SK-N-SH treated with all-trans-retinoic acid at 6 μM for 48 hours (cell line): ENCODE measurements around the gene YOD1.

Experiments
- ATAC-seq: fragments of 200-7000 bp; cut with Tn5 transposase; 3 replicates; pipeline ENCODE4 v1.9.1; 2020; ENCODE audit warnings: mild to moderate bottlenecking, moderate library complexity
- ARNTL ChIP-seq: fragments of 450-650 bp; formaldehyde crosslinking; IDR thresholded peaks from 2 replicates; pipeline ENCODE4 v1.5.0; 2020; ENCODE audit warnings: low read depth, mild to moderate bottlenecking, moderate library complexity, borderline replicate concordance
- BACH2 ChIP-seq: fragments of 250-450 bp; sonication (Bioruptor Pico); IDR thresholded peaks from 2 replicates; pipeline ENCODE4 v1.9.0; 2021; ENCODE audit warnings: mild to moderate bottlenecking, borderline replicate concordance
- CREB5 ChIP-seq: fragments of 250-450 bp; sonication (Bioruptor Pico); IDR thresholded peaks from 2 replicates; pipeline ENCODE4 v1.5.1; 2020; ENCODE audit warnings: low read depth, mild to moderate bottlenecking, moderate library complexity
- GLIS3 ChIP-seq: fragments of 250-450 bp; sonication (Bioruptor Pico); IDR thresholded peaks from 2 replicates; pipeline ENCODE4 v1.5.0; 2020; ENCODE audit warnings: mild to moderate bottlenecking, moderate library complexity
- OSR1 ChIP-seq: fragments of 250-450 bp; sonication (Bioruptor Pico); IDR thresholded peaks from 2 replicates; pipeline ENCODE4 v1.8.0; 2022; ENCODE audit warnings: moderate library complexity, mild to moderate bottlenecking, inconsistent platforms
- PATZ1 ChIP-seq: fragments of 250-450 bp; sonication (Bioruptor Pico); IDR thresholded peaks from 2 replicates; pipeline ENCODE4 v1.8.0; 2020; ENCODE audit warnings: mild to moderate bottlenecking, moderate library complexity, borderline replicate concordance
- RARB ChIP-seq: fragments of 250-450 bp; sonication (Bioruptor Pico); IDR thresholded peaks from 2 replicates; pipeline ENCODE4 v1.8.0; 2021; ENCODE audit warnings: mild to moderate bottlenecking, moderate library complexity
- TOX ChIP-seq: fragments of 250-450 bp; sonication (Bioruptor Pico); IDR thresholded peaks from 2 replicates; pipeline ENCODE4 v1.8.0; 2021; ENCODE audit warnings: mild to moderate bottlenecking, moderate library complexity, borderline replicate concordance
- ZFP3 ChIP-seq: fragments of 250-450 bp; sonication (Bioruptor Pico); IDR thresholded peaks from 2 replicates; pipeline ENCODE4 v1.5.0; 2020; ENCODE audit warnings: mild to moderate bottlenecking, moderate library complexity
- ZFP30 ChIP-seq: fragments of 450-650 bp; formaldehyde crosslinking; IDR thresholded peaks from 2 replicates; pipeline ENCODE4 v1.5.0; 2022; ENCODE audit warnings: mild to moderate bottlenecking, moderate library complexity
- ZNF565 ChIP-seq: fragments of 450-650 bp; formaldehyde crosslinking; conservative IDR thresholded peaks from 2 replicates; pipeline ENCODE4 v1.5.0; 2020; ENCODE audit warnings: low read depth, mild to moderate bottlenecking, moderate library complexity
- TF ChIP-seq, protein P1 (sequence below): fragments of 250-450 bp; sonication (Bioruptor Pico); IDR thresholded peaks from 2 replicates; pipeline ENCODE4 v1.8.0; 2021; ENCODE audit warnings: low read depth, mild to moderate bottlenecking, moderate library complexity, borderline replicate concordance
- TF ChIP-seq, protein P2 (sequence below): fragments of 250-450 bp; sonication (Bioruptor Pico); IDR thresholded peaks from 2 replicates; pipeline ENCODE4 v1.5.1; 2021; ENCODE audit warnings: mild to moderate bottlenecking, moderate library complexity

Gene YOD1

DNA sequence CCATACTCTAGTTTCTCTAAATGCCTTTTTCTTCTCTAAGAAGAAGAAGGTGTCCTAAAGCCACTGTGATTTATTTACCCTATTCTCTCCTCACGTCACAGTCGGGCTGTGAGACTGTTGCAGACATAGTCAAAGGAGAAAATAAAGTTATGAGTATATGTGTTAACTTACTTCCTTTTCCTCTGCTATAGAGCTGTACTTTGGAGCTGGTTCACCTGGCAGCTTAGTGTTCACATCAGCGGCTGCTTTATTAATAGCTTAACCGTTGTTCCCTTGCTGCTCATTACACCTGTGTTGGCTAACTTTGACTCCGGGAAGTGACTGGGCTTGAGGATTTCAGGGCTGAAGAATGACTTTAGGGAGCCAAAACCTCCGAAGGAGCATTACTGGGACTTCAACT is 5.7 kb upstream of the YOD1 start (continued):
- TF ChIP-seq, protein P1, sequence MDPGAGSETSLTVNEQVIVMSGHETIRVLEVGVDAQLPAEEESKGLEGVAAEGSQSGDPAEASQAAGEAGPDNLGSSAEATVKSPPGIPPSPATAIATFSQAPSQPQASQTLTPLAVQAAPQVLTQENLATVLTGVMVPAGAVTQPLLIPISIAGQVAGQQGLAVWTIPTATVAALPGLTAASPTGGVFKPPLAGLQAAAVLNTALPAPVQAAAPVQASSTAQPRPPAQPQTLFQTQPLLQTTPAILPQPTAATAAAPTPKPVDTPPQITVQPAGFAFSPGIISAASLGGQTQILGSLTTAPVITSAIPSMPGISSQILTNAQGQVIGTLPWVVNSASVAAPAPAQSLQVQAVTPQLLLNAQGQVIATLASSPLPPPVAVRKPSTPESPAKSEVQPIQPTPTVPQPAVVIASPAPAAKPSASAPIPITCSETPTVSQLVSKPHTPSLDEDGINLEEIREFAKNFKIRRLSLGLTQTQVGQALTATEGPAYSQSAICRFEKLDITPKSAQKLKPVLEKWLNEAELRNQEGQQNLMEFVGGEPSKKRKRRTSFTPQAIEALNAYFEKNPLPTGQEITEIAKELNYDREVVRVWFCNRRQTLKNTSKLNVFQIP (CRISPR knock-in tag), result no peak

- TF ChIP-seq OSR1 (no peak), ZFP30 (CRISPR knock-in tag) (no peak), ARNTL (CRISPR knock-in tag) (no peak), GLIS3 (CRISPR knock-in tag) (no peak), TOX (CRISPR knock-in tag) (no peak), BACH2 (CRISPR knock-in tag) (no peak)
- TF ChIP-seq, protein P1 (CRISPR knock-in tag), result no peak
- TF ChIP-seq, protein P2, sequence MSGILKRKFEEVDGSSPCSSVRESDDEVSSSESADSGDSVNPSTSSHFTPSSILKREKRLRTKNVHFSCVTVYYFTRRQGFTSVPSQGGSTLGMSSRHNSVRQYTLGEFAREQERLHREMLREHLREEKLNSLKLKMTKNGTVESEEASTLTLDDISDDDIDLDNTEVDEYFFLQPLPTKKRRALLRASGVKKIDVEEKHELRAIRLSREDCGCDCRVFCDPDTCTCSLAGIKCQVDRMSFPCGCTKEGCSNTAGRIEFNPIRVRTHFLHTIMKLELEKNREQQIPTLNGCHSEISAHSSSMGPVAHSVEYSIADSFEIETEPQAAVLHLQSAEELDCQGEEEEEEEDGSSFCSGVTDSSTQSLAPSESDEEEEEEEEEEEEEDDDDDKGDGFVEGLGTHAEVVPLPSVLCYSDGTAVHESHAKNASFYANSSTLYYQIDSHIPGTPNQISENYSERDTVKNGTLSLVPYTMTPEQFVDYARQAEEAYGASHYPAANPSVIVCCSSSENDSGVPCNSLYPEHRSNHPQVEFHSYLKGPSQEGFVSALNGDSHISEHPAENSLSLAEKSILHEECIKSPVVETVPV (CRISPR knock-in tag), result no peak
- TF ChIP-seq, all 23 proteins: peak for 0
- no peak for ATAC-seq
These were observed 4.5 kb upstream of the YOD1 start for GRCh38 chr1:207055386-207056001.

- TF ChIP-seq ZFP3 (CRISPR knock-in tag), result no peak
- TF ChIP-seq ZFP30 (CRISPR knock-in tag), result no peak
- no peak for TF ChIP-seq ARNTL (CRISPR knock-in tag)
- TF ChIP-seq ZNF565 (CRISPR knock-in tag), result no peak
- TF ChIP-seq RARB, result no peak
- ATAC-seq, result no peak
These were observed 3.5 kb upstream of the YOD1 start for GRCh38 chr1:207054491-207054890.

- ATAC-seq, result peak; percentile 83
These were observed 2.1 kb upstream of the YOD1 start, which contains the start of gene PFKFB2 for GRCh38 chr1:207052911-207053769. Gene PFKFB2, plus strand, starts transcription at chr1:207053275. Its CDS starts 1,443 bp downstream, at chr1:207054718.

More at GRCh38 chr1:207052911-207053769, 2.1 kb upstream of the YOD1 start, which contains the start of gene PFKFB2:
- TF ChIP-seq PATZ1 (CRISPR knock-in tag), result no peak
- TF ChIP-seq CREB5, result no peak
